OCI-LY1 (cell line): Measurements from ENCODE around the gene UTRN.

Experiments
- EZH2 ChIP-seq: fragments of 200-600 bp; sonication (generic), shearing (Covaris generic); IDR thresholded peaks from 2 replicates; pipeline ENCODE4 v1.8.0; 2017; ENCODE audit warnings: borderline replicate concordance, mixed run types, mild to moderate bottlenecking, antibody characterized with exemption, low read length, moderate library complexity, mixed read lengths
- TF ChIP-seq, protein P1 (sequence below): fragments of 200-600 bp; sonication (generic), shearing (Covaris generic); IDR thresholded peaks from 2 replicates; pipeline ENCODE4 v1.5.1; 2017; ENCODE audit warnings: mild to moderate bottlenecking, antibody characterized with exemption, low read length, moderate library complexity, mixed read lengths

DNA sequence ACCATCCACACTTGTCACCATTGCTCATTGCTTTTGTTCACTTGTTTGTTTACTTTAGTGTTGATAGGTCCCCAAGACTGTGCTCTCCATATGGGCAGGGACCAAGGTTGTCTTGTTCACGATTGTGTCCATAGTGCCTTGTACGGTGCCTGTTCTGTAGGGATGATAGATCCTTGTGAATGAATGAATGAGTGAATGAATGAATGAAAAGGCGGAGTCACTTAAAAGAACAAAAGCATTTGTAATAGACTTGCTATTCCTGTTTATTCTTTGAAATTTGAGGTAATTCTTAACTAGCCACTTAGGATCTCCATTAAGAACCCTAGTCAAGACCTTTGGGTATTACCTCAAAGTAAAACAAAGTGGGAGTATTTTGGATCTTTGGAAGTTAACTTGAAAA, 47.0 kb downstream of the UTRN start:
- no peak for TF ChIP-seq EZH2
- TF ChIP-seq, protein P1, sequence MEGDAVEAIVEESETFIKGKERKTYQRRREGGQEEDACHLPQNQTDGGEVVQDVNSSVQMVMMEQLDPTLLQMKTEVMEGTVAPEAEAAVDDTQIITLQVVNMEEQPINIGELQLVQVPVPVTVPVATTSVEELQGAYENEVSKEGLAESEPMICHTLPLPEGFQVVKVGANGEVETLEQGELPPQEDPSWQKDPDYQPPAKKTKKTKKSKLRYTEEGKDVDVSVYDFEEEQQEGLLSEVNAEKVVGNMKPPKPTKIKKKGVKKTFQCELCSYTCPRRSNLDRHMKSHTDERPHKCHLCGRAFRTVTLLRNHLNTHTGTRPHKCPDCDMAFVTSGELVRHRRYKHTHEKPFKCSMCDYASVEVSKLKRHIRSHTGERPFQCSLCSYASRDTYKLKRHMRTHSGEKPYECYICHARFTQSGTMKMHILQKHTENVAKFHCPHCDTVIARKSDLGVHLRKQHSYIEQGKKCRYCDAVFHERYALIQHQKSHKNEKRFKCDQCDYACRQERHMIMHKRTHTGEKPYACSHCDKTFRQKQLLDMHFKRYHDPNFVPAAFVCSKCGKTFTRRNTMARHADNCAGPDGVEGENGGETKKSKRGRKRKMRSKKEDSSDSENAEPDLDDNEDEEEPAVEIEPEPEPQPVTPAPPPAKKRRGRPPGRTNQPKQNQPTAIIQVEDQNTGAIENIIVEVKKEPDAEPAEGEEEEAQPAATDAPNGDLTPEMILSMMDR: no peak
